Activated T-cell treated with anti-CD3 and anti-CD28 coated beads, Interleukin-2, amount 50 U/mL, for 24 hours (primary cell): ENCODE results near the gene ZDHHC8.

Source experiments
- DNase-seq: peaks from one replicate; pipeline ENCODE4 v3.0.0-alpha.2; 2020
- H3K27ac Mint-ChIP-seq: 2 replicates; pipeline ENCODE4 v1.8.0; 2020; ENCODE audit warnings: mild to moderate bottlenecking, mixed read lengths
- H3K27me3 Mint-ChIP-seq: 2 replicates; pipeline ENCODE4 v1.8.0; 2020; ENCODE audit warnings: mixed read lengths
- H3K36me3 Mint-ChIP-seq: 2 replicates; pipeline ENCODE4 v1.8.0; 2020; ENCODE audit warnings: low read depth, mixed read lengths
- H3K4me1 Mint-ChIP-seq: 2 replicates; pipeline ENCODE4 v1.8.0; 2020; ENCODE audit warnings: low read depth, mixed read lengths
- H3K4me3 Mint-ChIP-seq: 2 replicates; pipeline ENCODE4 v1.8.0; 2020; ENCODE audit warnings: mild to moderate bottlenecking, moderate library complexity, mixed read lengths
- H3K9me3 Mint-ChIP-seq: 2 replicates; pipeline ENCODE4 v1.8.0; 2020; ENCODE audit warnings: mixed read lengths

ZDHHC8 gene

GRCh38 chr22:20183823-20184222 lies 52.2 kb downstream of the ZDHHC8 start:
- Mint-ChIP-seq H3K27me3 (no peaks in the 10 kb centered on the region), H3K9me3 (no peaks in the 10 kb centered on the region), H3K27ac (no peak overlapping the region), H3K4me3 (no peak overlapping the region), H3K4me1 (no peaks in the 10 kb centered on the region), H3K36me3 (no peaks in the 10 kb centered on the region)
- no peak for DNase-seq

- H3K4me3 Mint-ChIP-seq, result no peak overlapping the region
- no peak for DNase-seq
- no peaks in the 10 kb centered on the region for H3K9me3 Mint-ChIP-seq
- no peak overlapping the region for H3K27ac Mint-ChIP-seq
- H3K36me3 Mint-ChIP-seq, result no peaks in the 10 kb centered on the region
- H3K27me3 Mint-ChIP-seq, result no peaks in the 10 kb centered on the region
- H3K4me1 Mint-ChIP-seq, result no peaks in the 10 kb centered on the region
Observed at GRCh38 chr22:20184501-20185165, 53.0 kb downstream of the ZDHHC8 start.

- DNase-seq, result no peak
- Mint-ChIP-seq H3K27me3 (no peaks in the 10 kb centered on the region), H3K4me1 (no peaks in the 10 kb centered on the region), H3K27ac (no peak overlapping the region), H3K36me3 (no peaks in the 10 kb centered on the region), H3K4me3 (no peak overlapping the region), H3K9me3 (no peaks in the 10 kb centered on the region)
Observed at GRCh38 chr22:20185750-20186149, 54.1 kb downstream of the ZDHHC8 start.

GRCh38 chr22:20186183-20186870 lies 54.7 kb downstream of the ZDHHC8 start:
- H3K4me1 Mint-ChIP-seq, result no peaks in the 10 kb centered on the region
- DNase-seq, result no peak
- H3K9me3 Mint-ChIP-seq, result no peaks in the 10 kb centered on the region
- no peaks in the 10 kb centered on the region for H3K27me3 Mint-ChIP-seq
- no peak overlapping the region for H3K27ac Mint-ChIP-seq
- H3K4me3 Mint-ChIP-seq, result no peak overlapping the region
- H3K36me3 Mint-ChIP-seq, result no peaks in the 10 kb centered on the region

GRCh38 chr22:20186871-20187546 lies 55.4 kb downstream of the ZDHHC8 start:
- no peak overlapping the region for H3K4me3 Mint-ChIP-seq
- H3K4me1 Mint-ChIP-seq, result no peaks in the 10 kb centered on the region
- no peaks in the 10 kb centered on the region for H3K9me3 Mint-ChIP-seq
- no peak overlapping the region for H3K27ac Mint-ChIP-seq
- no peak for DNase-seq
- H3K27me3 Mint-ChIP-seq, result no peaks in the 10 kb centered on the region
- no peaks in the 10 kb centered on the region for H3K36me3 Mint-ChIP-seq

- Mint-ChIP-seq H3K4me3 (no peak overlapping the region), H3K4me1 (no peaks in the 10 kb centered on the region), H3K36me3 (no peaks in the 10 kb centered on the region), H3K27me3 (no peaks in the 10 kb centered on the region), H3K27ac (no peak overlapping the region), H3K9me3 (no peaks in the 10 kb centered on the region)
- no peak for DNase-seq
Observed at GRCh38 chr22:20187777-20188566, 56.4 kb downstream of the ZDHHC8 start.

- H3K27me3 Mint-ChIP-seq, result no peaks in the 10 kb centered on the region
- H3K9me3 Mint-ChIP-seq, result no peaks in the 10 kb centered on the region
- no peaks in the 10 kb centered on the region for H3K4me1 Mint-ChIP-seq
- no peaks in the 10 kb centered on the region for H3K36me3 Mint-ChIP-seq
- H3K4me3 Mint-ChIP-seq, result no peak overlapping the region
- H3K27ac Mint-ChIP-seq, result no peak overlapping the region
- no peak for DNase-seq
Observed at GRCh38 chr22:20188567-20188877, 56.9 kb downstream of the ZDHHC8 start.

- H3K36me3 Mint-ChIP-seq, result no peaks in the 10 kb centered on the region
- no peak overlapping the region for H3K4me3 Mint-ChIP-seq
- H3K27me3 Mint-ChIP-seq, result no peaks in the 10 kb centered on the region
- H3K27ac Mint-ChIP-seq, result no peak overlapping the region
- no peak for DNase-seq
- H3K9me3 Mint-ChIP-seq, result no peaks in the 10 kb centered on the region
- no peaks in the 10 kb centered on the region for H3K4me1 Mint-ChIP-seq
Observed at GRCh38 chr22:20191000-20191515, 59.5 kb downstream of the ZDHHC8 start.

- Mint-ChIP-seq H3K27ac (no peak overlapping the region), H3K36me3 (no peaks in the 10 kb centered on the region), H3K27me3 (no peaks in the 10 kb centered on the region), H3K4me1 (no peaks in the 10 kb centered on the region), H3K4me3 (no peak overlapping the region), H3K9me3 (no peaks in the 10 kb centered on the region)
- DNase-seq, result no peak
Observed at GRCh38 chr22:20191803-20192202, 60.2 kb downstream of the ZDHHC8 start.

GRCh38 chr22:20192293-20192971 lies 60.8 kb downstream of the ZDHHC8 start:
- DNase-seq, result no peak
- Mint-ChIP-seq H3K4me3 (no peak overlapping the region), H3K27me3 (no peaks in the 10 kb centered on the region), H3K36me3 (no peaks in the 10 kb centered on the region), H3K27ac (no peak overlapping the region), H3K4me1 (no peaks in the 10 kb centered on the region), H3K9me3 (no peaks in the 10 kb centered on the region)

GRCh38 chr22:20192972-20193760 lies 61.6 kb downstream of the ZDHHC8 start:
- Mint-ChIP-seq H3K27me3 (no peaks in the 10 kb centered on the region), H3K4me3 (no peak overlapping the region), H3K4me1 (no peaks in the 10 kb centered on the region), H3K27ac (no peak overlapping the region), H3K36me3 (no peaks in the 10 kb centered on the region), H3K9me3 (no peaks in the 10 kb centered on the region)
- DNase-seq, result no peak

- Mint-ChIP-seq H3K4me1 (no peaks in the 10 kb centered on the region), H3K27ac (no peak overlapping the region), H3K36me3 (no peaks in the 10 kb centered on the region), H3K27me3 (no peaks in the 10 kb centered on the region), H3K9me3 (no peaks in the 10 kb centered on the region), H3K4me3 (no peak overlapping the region)
- no peak for DNase-seq
Observed at GRCh38 chr22:20193761-20194494, 62.3 kb downstream of the ZDHHC8 start.
